Suprapubic skin (tissue), 4 donors: Measurements from ENCODE around the gene INSL6.

ENCODE experiments used
- CTCF ChIP-seq, 2 donors: fragments of 200-600 bp in 1 of 2; fragments of 450-650 bp in 1 of 2; sonication (generic) in 1 of 2; IDR thresholded peaks; one replicate each; pipeline ENCODE4 v1.5.1; 2016 to 2019; ENCODE audit warnings: antibody characterized with exemption in 2 of 2, mild to moderate bottlenecking in 1 of 2, moderate library complexity in 1 of 2
- EP300 ChIP-seq: sonication (generic); formaldehyde crosslinking; IDR thresholded peaks from one replicate; pipeline ENCODE4 v1.6.1; 2017; ENCODE audit warnings: antibody characterized with exemption
- POLR2A ChIP-seq, 2 donors: fragments of 450-650 bp; IDR thresholded peaks; one replicate each; pipeline ENCODE4 v1.6.1; 2017; ENCODE audit warnings: antibody characterized with exemption in 2 of 2, mild to moderate bottlenecking in 2 of 2, moderate library complexity in 2 of 2
- POLR2AphosphoS5 ChIP-seq, 3 donors: sonication (generic); formaldehyde crosslinking; IDR thresholded peaks; one replicate each; pipeline ENCODE4 v1.6.1; 2017; ENCODE audit warnings: antibody characterized with exemption in 3 of 3

GRCh38 chr9:5191985-5192384 lies 6.5 kb upstream of the INSL6 start:
- no peak for TF ChIP-seq CTCF (IDR thresholded peaks at IDR 0.05)
- no peak for TF ChIP-seq EP300
- TF ChIP-seq POLR2A (IDR thresholded peaks at IDR 0.05): no peak
- TF ChIP-seq POLR2AphosphoS5 (IDR thresholded peaks at IDR 0.05): no peak
